AG04450 (cell line): Measurements from ENCODE around the gene CTPS1. TPM values are rescaled to one million over a fixed set of nuclear protein-coding genes. Genes with fewer than 3 reads are reported as not detected.
A peak's percentile ranks its signal among the peaks of the same experiment; 100 is the strongest.

ENCODE experiments used
- CTCF ChIA-PET: fragments of 300-600, 350-600 bp; formaldehyde crosslinking; extraction: SDS; loops from one replicate; lab custom pipeline; 2022; ENCODE audit warnings: antibody characterized with exemption, inconsistent platforms; lab: Charles Lee
- POLR2A ChIA-PET: fragments of 350-600 bp; formaldehyde crosslinking; extraction: SDS; loops from one replicate; lab custom pipeline; 2021; ENCODE audit warnings: antibody characterized with exemption, inconsistent platforms; lab: Yijun Ruan, JAX
- DNase-seq: peaks from one replicate; pipeline ENCODE4 v3.0.0-alpha.2; 2011; ENCODE audit warnings: low read depth, low spot score
- H3K27ac ChIP-seq: one replicate; pipeline ENCODE4 v1.5.1; 2012; ENCODE audit warnings: low read depth, low read length, control low read depth
- H3K27me3 ChIP-seq: one replicate; pipeline ENCODE4 v1.6.0; 2012; ENCODE audit warnings: low read length; ENCODE audit not compliant: control insufficient read depth, insufficient read depth
- H3K4me3 ChIP-seq: 2 replicates; pipeline ENCODE4 v1.5.1; 2011; ENCODE audit warnings: mild to moderate bottlenecking, low read depth, low read length, control low read depth
- H3K9me3 ChIP-seq: 2 replicates; pipeline ENCODE4 v1.5.1; 2012; ENCODE audit warnings: low read length; ENCODE audit not compliant: control insufficient read depth, insufficient read depth
- polyA plus RNA-seq: library from polyadenylated mRNA; depleted of rRNA; stranded (reverse); fragments of >200 nt; gene quantifications from 2 replicates; pipeline ENCODE4 v1.2.3, GENCODE V29; 2011
- TF ChIP-seq, protein P1 (sequence below): IDR thresholded peaks from 2 replicates; pipeline ENCODE4 v1.5.1; 2011; ENCODE audit warnings: low read depth, low read length, control low read depth, inconsistent platforms

Gene CTPS1
- polyA plus RNA-seq, 1 experiment: 29.5 TPM

DNA sequence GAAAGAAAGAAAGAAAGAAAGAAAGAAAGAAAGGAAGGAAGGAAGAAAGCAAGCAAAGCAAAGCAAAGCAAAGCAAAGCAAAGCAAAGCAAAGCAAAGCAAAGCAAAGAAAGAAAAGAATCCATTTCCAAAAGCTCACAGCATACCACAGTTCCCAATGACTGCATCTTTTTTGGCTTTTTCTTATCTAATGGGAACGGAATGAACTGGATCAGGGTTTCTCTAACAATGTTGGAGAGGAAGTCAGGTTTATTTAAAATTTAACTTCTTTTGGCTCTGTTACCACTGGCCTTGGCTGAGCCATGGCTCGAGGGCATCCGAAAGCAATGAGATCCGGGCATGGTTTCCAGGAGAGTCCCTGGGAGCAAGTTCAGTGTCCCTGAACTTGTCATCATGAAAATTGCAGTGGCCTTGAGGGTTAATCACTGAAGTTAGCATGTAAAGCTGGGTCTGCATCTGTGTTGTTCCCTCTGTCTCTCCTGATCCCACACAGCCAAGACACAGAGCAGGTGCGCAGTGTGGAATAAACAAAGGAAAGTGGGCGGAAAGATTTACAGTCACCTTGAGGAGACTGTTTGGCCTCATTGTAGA lies 34.6 kb upstream of the CTPS1 start:
- CTCF ChIA-PET: interaction anchor here (0.5 to 9.2 kb wide), 5 partner anchors 7 to 98 kb away, joined by 3 to 109 read pairs (median 9); no protein-coding TSS in a partner anchor
- POLR2A ChIA-PET: interaction anchor here (0.7 kb wide), 3 partner anchors 86 to 1207 kb away, joined by 3 to 4 read pairs (median 3); partner anchors contain the start of gene PPIE
- peak overlapping the region; percentile 75 for H3K27ac ChIP-seq

DNA sequence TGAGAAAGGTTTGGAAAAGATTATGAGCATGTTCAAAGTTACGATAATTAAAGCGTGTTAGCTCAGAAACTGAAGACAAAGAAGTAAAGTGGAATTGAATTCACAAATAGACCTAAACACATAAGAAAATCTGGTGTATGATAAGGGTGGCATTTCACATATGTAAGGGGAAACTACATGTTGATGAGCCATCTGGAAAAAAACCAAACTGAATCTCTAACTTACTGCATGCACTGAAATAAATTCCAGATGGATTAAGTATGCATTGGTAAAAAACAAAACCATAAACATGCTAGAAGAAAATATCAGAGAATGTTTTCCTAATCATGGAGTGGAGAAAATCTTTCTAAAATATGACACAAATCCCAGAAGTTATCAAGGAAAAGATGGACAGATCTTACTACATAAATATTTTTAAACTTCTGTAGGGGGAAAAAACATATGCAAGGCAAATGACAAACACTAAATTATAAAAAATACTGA lies 34.0 kb upstream of the CTPS1 start:
- Histone ChIP-seq H3K4me3 (no peak overlapping the region), H3K9me3 (peaks cover 4% of the 10 kb centered on the region; the same call in 1 of the 2 replicates), H3K27ac (no peak overlapping the region), H3K27me3 (no peaks in the 10 kb centered on the region)
- no peak for DNase-seq
- ChIA-PET CTCF (interaction anchor here (1.4 kb wide), 1 partner anchor 99 kb away, joined by 5 read pairs; no protein-coding TSS in a partner anchor), POLR2A (interaction anchor here (0.7 kb wide), 1 partner anchor 87 kb away, joined by 3 read pairs; no protein-coding TSS in a partner anchor)
- TF ChIP-seq, protein P1, sequence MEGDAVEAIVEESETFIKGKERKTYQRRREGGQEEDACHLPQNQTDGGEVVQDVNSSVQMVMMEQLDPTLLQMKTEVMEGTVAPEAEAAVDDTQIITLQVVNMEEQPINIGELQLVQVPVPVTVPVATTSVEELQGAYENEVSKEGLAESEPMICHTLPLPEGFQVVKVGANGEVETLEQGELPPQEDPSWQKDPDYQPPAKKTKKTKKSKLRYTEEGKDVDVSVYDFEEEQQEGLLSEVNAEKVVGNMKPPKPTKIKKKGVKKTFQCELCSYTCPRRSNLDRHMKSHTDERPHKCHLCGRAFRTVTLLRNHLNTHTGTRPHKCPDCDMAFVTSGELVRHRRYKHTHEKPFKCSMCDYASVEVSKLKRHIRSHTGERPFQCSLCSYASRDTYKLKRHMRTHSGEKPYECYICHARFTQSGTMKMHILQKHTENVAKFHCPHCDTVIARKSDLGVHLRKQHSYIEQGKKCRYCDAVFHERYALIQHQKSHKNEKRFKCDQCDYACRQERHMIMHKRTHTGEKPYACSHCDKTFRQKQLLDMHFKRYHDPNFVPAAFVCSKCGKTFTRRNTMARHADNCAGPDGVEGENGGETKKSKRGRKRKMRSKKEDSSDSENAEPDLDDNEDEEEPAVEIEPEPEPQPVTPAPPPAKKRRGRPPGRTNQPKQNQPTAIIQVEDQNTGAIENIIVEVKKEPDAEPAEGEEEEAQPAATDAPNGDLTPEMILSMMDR: no peak

More for the DNA sequence above, 34.6 kb upstream of the CTPS1 start:
- Histone ChIP-seq H3K9me3 (peaks cover 4% of the 10 kb centered on the region; the same call in 1 of the 2 replicates), H3K4me3 (no peak overlapping the region), H3K27me3 (no peaks in the 10 kb centered on the region)
- DNase-seq: peak; percentile 8
- TF ChIP-seq, protein P1: no peak

DNA sequence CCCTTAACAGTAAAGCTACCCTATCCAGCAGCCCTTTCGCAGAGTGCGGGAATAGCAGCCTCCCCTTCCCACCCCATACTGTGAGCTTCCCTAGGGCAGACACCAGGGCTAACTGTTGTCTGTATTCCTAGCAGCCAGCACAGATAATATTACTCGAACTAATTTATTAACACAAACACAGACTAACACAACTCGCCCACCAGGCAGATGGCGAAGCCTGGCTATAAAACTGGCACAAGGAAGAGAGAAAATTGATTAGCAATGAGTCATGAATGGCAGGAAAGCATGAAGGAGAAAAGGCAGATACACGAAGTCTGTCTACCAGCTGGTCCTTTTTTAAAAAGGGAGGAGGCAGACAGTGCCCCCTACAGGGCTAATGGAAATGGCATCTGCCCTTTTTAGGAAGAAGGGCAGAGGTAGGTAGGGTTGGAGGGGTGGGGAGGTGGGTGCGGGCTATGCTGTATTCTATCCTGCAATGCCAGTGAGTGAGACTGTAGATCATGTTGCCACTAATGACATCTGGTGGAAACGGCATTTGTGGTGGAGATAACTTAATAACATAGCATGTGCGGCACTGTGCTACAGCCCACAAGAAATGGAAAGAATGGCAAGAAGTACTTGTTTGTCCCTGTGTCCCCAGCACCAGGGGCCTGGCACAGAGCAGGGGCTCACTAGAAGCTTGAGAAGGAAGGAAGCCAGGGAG lies 30.6 kb upstream of the CTPS1 start:
- CTCF ChIA-PET: interaction anchor here (0.6 to 10.9 kb wide), 29 partner anchors 9 to 338 kb away, joined by 3 to 442 read pairs (median 5); partner anchors contain the start of genes CITED4 and CTPS1
- POLR2A ChIA-PET: interaction anchor here (0.7 to 2.1 kb wide), 5 partner anchors 12 to 260 kb away, joined by 3 to 9 read pairs (median 3); partner anchors contain the start of genes CITED4 and CTPS1
- peak overlapping the region; percentile 31 for H3K27ac ChIP-seq

DNA sequence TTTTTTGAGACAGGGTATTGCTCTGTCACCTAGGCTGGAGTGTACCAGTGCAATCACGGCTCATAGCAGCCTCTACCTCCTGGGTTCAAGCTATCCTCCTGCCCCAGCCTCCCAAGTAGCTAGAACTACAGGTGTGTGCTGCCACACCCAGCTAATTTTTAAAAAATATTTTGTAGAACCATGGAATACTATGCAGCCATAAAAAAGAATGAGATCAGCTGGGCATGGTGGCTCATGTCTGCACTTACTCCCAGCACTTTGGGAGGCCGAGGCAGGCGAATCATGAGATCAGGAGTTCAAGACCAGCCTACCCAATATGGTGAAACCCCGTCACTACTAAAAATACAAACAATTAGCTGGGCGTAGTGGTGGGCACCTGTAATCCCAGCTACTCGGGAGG lies 29.9 kb upstream of the CTPS1 start:
- CTCF ChIA-PET: interaction anchor here (0.6 to 10.9 kb wide), 20 partner anchors 9 to 339 kb away, joined by 3 to 442 read pairs (median 5); partner anchors contain the start of genes CITED4 and CTPS1
- Histone ChIP-seq H3K4me3 (no peak overlapping the region), H3K27ac (no peak overlapping the region), H3K27me3 (no peaks in the 10 kb centered on the region), H3K9me3 (peaks cover 4% of the 10 kb centered on the region; the same call in 1 of the 2 replicates)
- DNase-seq: no peak
- TF ChIP-seq, protein P1: no peak
- POLR2A ChIA-PET: interaction anchor here (0.7 to 2.1 kb wide), 4 partner anchors 13 to 261 kb away, joined by 3 to 9 read pairs (median 3); partner anchors contain the start of gene CITED4

More for the DNA sequence above, 30.6 kb upstream of the CTPS1 start:
- peak; percentile 32 for DNase-seq
- Histone ChIP-seq H3K4me3 (no peak overlapping the region), H3K27me3 (no peaks in the 10 kb centered on the region), H3K9me3 (peaks cover 4% of the 10 kb centered on the region; the same call in 1 of the 2 replicates)
- TF ChIP-seq, protein P1: peak; percentile 80
